ENCODE data around the gene ENAH.

ENAH gene

DNA sequence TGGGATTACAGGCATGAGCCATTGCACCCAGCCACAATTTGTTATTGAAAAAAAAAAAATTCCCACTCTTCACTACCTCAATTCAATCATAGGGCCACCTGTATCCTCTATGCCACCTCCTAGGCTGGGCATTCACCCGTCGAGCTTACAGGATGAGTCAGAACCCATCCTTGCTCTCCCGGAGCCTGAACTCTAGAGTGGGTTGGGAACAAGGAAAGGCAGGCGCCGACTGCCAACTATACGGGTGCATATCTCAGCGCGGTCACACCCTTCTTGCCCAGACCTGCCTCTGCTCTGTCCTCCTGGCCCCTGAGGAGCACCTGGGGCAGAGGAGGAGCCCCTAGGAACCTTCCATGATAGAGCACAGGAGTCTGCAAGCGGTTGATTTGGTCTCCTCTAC is 203.7 kb downstream of the ENAH start:
- DNase-seq = no peak

DNA sequence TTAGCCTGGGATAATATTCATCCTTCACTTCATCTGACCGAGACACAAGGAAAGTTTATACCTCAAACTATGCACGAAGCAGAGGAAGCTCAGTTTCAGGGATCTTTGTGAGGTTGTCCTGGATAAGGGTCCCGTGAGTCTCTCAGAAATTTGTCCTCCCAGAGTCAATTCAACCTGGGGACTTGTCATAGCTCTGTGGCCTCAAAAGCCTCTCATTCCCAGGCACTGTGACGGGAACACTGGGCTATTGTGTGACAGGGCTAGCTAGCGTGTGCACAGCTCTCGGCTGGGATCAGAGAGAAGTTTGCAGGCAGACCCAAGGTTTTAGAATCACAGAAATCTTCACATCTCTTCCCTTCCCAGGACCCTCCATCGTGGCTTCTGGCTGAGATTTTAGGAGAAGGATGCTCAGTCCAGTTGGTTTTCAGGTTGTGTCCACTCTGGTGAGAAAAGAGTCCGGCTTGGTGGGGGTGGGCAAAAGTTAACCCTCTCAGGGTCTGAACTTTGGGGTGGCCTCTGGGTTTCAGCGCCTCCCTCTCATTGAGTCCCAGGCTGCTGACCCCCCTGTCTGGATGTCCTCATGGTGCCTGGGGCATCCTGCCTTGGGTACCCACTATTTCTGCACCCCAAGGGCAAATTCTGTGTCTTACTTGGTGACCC is 204.6 kb downstream of the ENAH start:
- DNase-seq = no peak

DNA sequence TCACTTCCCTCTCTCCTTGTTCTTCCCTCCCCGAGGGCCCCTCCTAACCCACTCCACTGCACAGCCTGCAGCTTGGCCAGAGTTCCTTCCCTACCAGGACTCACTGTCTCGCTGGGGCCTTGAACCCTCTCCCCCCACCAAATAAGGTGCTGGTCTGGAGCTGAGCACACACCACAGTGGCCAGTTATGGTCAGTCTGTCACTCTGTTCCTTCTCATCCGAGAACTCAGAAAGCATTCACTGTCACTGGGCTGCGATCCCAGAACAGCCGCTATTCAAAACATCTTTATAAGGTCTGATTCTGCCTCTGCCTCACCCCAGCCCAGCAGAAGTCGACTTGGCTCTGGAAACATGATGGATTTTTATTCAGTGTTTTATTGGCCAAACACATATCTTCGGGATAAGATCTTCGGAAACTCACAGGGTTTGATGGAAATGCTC is 205.3 kb downstream of the ENAH start:
- DNase-seq = no peak

DNA sequence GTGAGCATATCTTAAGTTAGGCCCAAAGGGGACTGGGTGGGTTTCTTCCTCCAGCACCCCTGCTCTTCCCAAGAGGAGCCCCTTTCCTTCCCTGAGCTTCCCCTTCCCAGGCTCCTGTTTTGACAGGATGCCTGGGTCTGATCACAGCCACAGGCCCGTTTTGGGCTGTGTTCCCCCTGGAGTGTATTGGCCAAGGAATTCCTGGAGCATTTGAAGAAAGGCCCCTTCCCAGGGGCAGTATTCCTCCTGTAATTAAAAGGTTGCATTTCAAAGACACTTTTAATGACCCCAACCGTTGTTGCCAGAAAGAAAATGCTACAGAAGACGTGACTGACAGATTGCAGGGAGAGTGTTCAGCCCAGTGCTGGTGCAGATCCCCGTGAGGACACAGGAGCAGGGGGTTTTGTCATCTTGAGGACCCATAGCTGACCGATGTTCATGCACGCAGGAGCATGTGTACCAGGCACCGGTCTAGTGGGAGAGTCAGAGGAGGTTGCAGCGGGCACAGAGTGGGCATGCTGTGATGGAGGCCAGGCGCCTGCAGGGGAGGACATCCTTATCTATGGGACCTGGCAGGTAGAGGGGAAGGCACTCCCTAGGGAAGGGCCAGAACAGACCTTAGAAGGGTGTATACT is 205.8 kb downstream of the ENAH start:
- DNase-seq = no peak

DNA sequence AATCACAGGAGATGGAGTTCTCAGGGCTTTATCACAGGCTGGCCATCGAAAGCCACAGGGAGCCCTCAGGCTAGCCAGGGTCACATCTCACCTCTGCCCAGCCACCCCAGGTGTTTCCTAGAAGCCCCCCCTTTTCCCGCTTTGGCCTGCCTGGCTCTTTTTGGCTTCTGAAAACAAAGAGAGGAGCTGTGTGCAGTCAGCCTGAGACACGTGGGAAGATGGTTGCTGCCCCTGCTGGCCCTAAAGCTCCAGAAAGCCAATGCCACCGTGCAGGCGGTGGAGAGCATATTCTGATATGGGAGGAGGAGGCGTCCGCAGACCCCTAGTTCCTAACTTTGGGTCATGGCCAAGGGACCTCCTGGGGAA is 206.3 kb downstream of the ENAH start:
- DNase-seq = no peak

DNA sequence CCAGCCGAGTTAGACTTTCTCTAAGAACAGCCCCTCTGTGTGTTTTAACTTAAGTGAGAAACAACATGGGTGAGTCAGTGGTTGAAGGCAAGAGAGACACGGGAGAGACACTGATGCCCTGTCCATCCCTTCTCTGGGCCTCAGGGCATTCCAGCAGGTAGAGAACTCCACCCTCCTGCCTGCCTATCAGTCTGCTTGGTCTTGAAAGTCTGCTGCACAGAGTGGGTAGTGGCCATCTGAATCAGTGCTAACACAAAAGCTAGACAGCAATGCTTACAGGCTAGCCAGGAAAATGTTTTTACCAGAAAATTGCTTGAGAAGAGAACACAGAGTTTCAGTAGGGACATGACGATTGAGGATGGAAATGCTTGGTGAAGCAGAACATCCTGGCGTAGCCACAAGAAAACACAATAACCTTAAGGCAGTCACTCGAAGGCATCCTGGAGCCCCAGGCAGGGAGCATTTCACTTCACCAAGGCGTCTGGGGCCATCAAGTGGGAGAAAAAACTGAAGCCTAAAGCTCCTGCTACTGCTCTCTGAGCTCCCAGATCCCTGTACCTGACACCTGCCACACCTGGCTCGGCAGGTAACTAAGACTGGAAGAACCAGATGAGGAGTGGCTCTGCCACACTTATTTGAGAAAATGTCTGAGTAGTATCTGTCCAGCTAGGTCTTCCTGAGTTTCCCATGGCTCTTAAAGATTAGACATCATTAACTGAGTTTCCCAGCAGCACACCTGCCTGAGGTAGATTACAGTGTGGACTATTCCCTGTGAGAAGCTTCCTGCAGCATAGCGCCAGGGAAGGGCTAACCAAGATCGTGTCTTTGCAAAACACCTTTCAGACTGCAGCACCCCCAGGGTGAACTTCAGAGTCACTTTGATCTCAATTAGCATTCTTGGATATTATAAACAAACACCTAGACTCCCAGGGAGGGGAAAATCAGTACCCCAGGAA is 207.0 kb downstream of the ENAH start:
- no peak for DNase-seq

DNA sequence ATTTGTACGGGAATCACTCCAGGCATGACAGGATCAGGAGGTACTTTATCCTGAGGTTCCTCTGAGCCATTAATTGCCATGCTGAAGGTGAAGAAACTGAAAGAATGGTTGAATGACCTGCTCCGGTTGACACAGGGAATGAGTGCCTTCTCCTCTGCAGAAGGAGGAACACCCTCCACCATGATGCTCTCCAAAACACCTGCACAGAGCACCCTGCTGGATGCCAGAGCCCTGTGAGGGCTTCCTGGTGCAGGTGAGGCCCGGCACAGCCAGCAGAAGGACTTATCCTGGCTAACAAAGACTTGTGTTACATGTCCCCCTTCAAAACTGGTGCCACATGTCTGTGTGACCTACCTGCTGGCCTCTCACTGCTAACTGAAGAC is 210.8 kb downstream of the ENAH start:
- no peak for DNase-seq

DNA sequence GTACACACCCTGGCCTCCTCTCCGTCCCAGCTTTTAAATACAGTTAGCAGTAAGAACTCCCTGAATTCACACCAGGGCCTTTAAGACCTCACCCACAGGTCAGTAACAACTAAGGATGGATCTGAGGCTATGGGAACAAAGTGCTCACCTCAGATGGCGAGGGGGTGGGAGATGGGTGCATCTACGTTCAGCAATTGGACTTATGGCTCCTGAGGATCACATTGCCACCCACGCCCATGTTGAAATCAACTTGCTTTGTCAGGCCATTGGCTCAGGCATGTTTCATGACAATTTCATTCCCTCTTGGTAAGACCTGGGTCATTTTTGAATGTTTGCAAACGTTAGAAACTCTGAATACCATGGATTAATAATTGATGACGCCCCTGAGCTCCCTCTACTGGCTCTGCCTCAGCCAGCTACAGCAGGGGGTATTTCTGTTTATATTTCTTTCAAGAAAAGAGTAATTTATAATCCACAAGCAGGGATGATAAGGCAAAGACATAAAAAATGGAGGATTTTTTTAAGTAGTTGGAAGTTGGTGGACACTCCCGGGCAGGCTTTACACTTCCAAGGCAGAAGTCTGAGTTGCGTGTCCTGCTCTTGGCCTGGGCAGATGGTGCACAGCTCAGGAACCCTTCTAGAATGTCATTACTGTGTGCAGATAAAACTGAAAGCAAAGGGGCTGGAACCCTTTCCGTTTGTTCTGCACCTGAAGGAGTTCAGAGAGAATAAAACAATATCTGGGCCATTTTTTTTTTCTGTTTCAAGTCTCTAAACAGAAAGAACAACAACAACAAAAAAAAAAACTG is 211.4 kb downstream of the ENAH start:
- DNase-seq = no peak

DNA sequence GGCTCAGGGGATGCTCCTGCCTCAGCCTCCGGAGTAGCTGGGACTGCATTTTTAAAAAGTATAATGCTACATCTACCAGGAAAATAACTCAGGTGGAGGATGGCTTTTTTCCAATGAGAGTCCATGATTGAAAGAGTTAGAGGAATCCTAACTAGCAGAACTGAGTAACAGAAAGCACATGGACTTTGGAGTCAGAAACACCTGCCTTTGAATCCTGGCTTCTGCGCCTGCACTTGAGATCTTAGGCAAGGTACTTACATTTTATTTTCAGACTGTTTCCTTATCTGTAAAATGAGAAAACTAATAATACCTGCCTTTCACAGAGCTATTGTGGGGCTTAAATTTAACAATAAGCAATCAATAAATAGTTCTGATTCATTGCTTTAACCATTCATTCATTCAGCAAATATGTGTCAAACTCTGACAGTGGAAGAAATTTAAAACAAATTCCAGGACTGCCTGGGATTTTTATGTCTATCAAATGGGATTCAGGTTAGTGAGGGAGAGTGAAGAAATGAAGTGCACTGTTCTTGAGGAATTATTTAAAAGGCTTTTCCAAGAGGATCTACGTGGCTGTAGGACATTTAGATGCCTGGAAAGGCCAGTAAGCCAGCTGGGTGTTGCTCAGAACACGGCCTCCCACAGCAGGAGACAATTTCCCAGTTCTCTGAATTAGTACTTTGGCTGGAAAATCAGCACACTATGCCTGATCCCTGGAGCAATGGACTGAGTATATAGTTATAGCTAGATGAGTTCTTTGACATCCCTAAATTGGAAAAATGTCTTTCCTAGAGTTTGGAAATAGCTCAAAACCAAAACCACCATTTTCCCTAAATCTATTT is 212.3 kb downstream of the ENAH start:
- DNase-seq = no peak

DNA sequence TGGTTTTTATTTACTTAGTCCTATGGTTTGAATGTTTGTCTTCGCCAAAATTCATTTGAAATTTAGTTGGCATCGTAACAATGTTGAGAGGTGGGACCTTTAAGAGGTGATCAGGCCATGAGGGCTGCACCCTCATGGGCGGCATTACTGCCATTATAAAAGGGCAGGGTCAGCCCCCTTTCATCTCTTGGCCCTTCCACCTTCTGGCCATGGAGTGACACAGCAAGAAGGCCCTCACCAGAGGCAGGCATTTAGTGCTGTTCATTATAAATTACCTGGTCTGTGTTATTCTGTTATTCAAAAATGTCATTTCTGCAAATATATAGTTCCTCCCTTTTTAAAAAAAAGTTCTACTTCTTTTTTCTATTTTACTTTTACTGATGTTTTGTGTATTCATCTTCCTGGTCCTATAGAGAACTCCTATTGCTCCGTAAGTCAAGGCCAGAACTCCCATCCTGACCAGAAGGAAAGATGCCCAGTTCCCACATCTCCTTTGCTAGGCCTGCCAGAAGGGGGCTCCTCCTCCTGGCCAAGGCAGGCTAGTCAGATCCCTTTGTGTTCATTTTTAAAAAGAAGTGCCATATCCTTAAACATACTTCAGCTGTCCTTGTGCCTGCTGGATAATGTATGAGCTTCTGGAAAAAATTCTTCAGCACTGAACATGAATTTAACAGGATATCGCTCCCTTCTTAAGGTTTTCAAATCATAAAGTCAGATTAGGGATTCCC is 215.0 kb downstream of the ENAH start:
- no peak for DNase-seq

All from NCI-H1105 treated with DMSO at 0.1 percent for 48 hours (cell line).